GM12878 (cell line): ENCODE measurements around the gene LBR. TPM values are rescaled to one million over a fixed set of nuclear protein-coding genes. Genes with fewer than 3 reads are reported as not detected.

Experiments
- ATAC-seq: fragments of 200-7000 bp; cut with Tn5 transposase; 3 replicates; pipeline ENCODE4 v1.9.1; 2020; ENCODE audit warnings: mild to moderate bottlenecking, moderate library complexity
- BruUV-seq: library from RNA; stranded (reverse); fragments of 400-500 nt; replicated peaks from 2 replicates; lab custom pipeline; 2021; lab: Mats Ljungman, UMichigan
- CTCF ChIA-PET: fragments of 300-600 bp; sonication (Branson Sonifier 250); formaldehyde crosslinking; extraction: SDS; loops from one replicate; lab custom pipeline; 2021; ENCODE audit warnings: inconsistent platforms; lab: Yijun Ruan, JAX
- POLR2A ChIA-PET: fragments of 350-600 bp; formaldehyde crosslinking; extraction: SDS; loops from one replicate; lab custom pipeline; 2021; ENCODE audit warnings: inconsistent platforms; lab: Charles Lee
- RAD21 ChIA-PET: fragments of 300-600 bp; sonication (Branson Sonifier 250); formaldehyde crosslinking; loops from one replicate; lab custom pipeline; 2023; ENCODE audit warnings: antibody characterized with exemption; ENCODE audit not compliant: unreplicated experiment; lab: Charles Lee
- SMC1A ChIA-PET: fragments of 300-600 bp; sonication (Branson Sonifier 250); formaldehyde crosslinking; loops from one replicate; lab custom pipeline; 2023; ENCODE audit not compliant: unreplicated experiment, uncharacterized antibody; lab: Charles Lee
- DNase-seq: peaks from one replicate; pipeline ENCODE4 v3.0.0-alpha.2; 2011; ENCODE audit warnings: low read depth, low spot score
- FAIRE-seq: peaks from 3 replicates; lab custom pipeline; 2011; peaks lifted over from hg19 to GRCh38; lab: Jason Lieb, UNC
- H2AFZ ChIP-seq: 2 replicates; pipeline ENCODE4 v1.6.0; 2011; ENCODE audit warnings: low read depth, low read length, control low read depth; ENCODE audit not compliant: control insufficient read depth
- H3K27ac ChIP-seq: 2 replicates; pipeline ENCODE4 v1.5.1; 2011; ENCODE audit warnings: control low read depth; ENCODE audit not compliant: control insufficient read depth, insufficient read depth
- H3K27me3 ChIP-seq, 2 experiments: replicated peaks in 1 of 2; 2 replicates each; pipeline versions ENCODE4 v1.6.0 to v1.6.1; 2011; ENCODE audit warnings: low read length in 1 of 2; ENCODE audit not compliant: control insufficient read depth in 2 of 2, insufficient read depth in 2 of 2
- H3K36me3 ChIP-seq, 2 experiments: 2 replicates each; pipeline ENCODE4 v1.5.1; 2011; ENCODE audit warnings: low read length in 1 of 2; ENCODE audit not compliant: control insufficient read depth in 2 of 2, insufficient read depth in 2 of 2
- H3K4me1 ChIP-seq: 2 replicates; pipeline ENCODE4 v1.6.1; 2011; ENCODE audit warnings: mild to moderate bottlenecking, low read length, moderate library complexity, mixed read lengths; ENCODE audit not compliant: control insufficient read depth, insufficient read depth
- H3K4me2 ChIP-seq: 2 replicates; pipeline ENCODE4 v1.6.0; 2011; ENCODE audit warnings: control low read depth; ENCODE audit not compliant: control insufficient read depth, insufficient read depth
- H3K4me3 ChIP-seq: fragments of 200-600 bp; sonication (generic); 2 replicates; pipeline ENCODE4 v1.5.1; 2016
- H3K79me2 ChIP-seq: 2 replicates; pipeline ENCODE4 v1.6.0; 2011; ENCODE audit warnings: low read length; ENCODE audit not compliant: control insufficient read depth, insufficient read depth
- H3K9ac ChIP-seq: 2 replicates; pipeline ENCODE4 v1.8.0; 2011; ENCODE audit warnings: low read length, control low read depth, mixed read lengths; ENCODE audit not compliant: control insufficient read depth, insufficient read depth
- H3K9me3 ChIP-seq: replicated peaks from 3 replicates; pipeline ENCODE4 v1.5.1; 2011; ENCODE audit warnings: mild to moderate bottlenecking, low read length; ENCODE audit not compliant: control insufficient read depth, insufficient read depth
- H4K20me1 ChIP-seq: 2 replicates; pipeline ENCODE4 v1.6.0; 2011; ENCODE audit not compliant: control insufficient read depth, insufficient read depth
- BCL11A ChIP-seq: IDR thresholded peaks from 2 replicates; pipeline ENCODE4 v1.6.1; 2011; ENCODE audit warnings: low read depth, low read length
- BHLHE40 ChIP-seq, 2 experiments: fragments of 450-650 bp in 1 of 2; IDR thresholded peaks; 2 replicates each; pipeline ENCODE4 v1.6.1; 2011 to 2017; ENCODE audit warnings: low read depth in 2 of 2, borderline replicate concordance in 1 of 2, improper control_type of control experiment in 1 of 2, low read length in 1 of 2, mild to moderate bottlenecking in 1 of 2
- BRCA1 ChIP-seq: IDR thresholded peaks from 2 replicates; pipeline ENCODE4 v1.6.1; 2011; ENCODE audit warnings: low read depth, low read length, improper control_type of control experiment
- FOXM1 ChIP-seq: IDR thresholded peaks from 2 replicates; pipeline ENCODE4 v1.6.1; 2012; ENCODE audit warnings: low read depth, mild to moderate bottlenecking, inconsistent platforms, low read length, moderate library complexity
- IRF3 ChIP-seq: fragments of 450-650 bp; IDR thresholded peaks from 2 replicates; pipeline ENCODE4 v1.6.1; 2014; ENCODE audit warnings: mild to moderate bottlenecking
- JUNB ChIP-seq: IDR thresholded peaks from 2 replicates; pipeline ENCODE4 v1.6.1; 2016; ENCODE audit warnings: antibody characterized with exemption, mild to moderate bottlenecking
- KLF5 ChIP-seq: fragments of 450-650 bp; IDR thresholded peaks from 2 replicates; pipeline ENCODE4 v1.6.1; 2014; ENCODE audit warnings: mild to moderate bottlenecking; ENCODE audit not compliant: partially characterized antibody
- MYB ChIP-seq: fragments of 150-350 bp; IDR thresholded peaks from 2 replicates; pipeline ENCODE4 v1.6.1; 2014; ENCODE audit warnings: mild to moderate bottlenecking, low read depth, low read length, borderline replicate concordance
- RELA ChIP-seq: fragments of 450-650 bp; IDR thresholded peaks from 2 replicates; pipeline ENCODE4 v1.8.0; 2014; ENCODE audit warnings: borderline replicate concordance; ENCODE audit not compliant: partially characterized antibody
- RUNX3 ChIP-seq: IDR thresholded peaks from 2 replicates; pipeline ENCODE4 v1.6.1; 2012; ENCODE audit warnings: low read length, inconsistent platforms
- TCF3 ChIP-seq: IDR thresholded peaks from 2 replicates; pipeline ENCODE4 v1.6.1; 2012; ENCODE audit warnings: low read depth, mild to moderate bottlenecking, low read length, borderline replicate concordance; ENCODE audit not compliant: insufficient read depth
- ZBTB40 ChIP-seq: fragments of 450-650 bp; IDR thresholded peaks from 2 replicates; pipeline ENCODE4 v1.6.1; 2016; ENCODE audit warnings: mild to moderate bottlenecking, moderate library complexity, borderline replicate concordance
- ZSCAN29 ChIP-seq: fragments of 450-650 bp; IDR thresholded peaks from 2 replicates; pipeline ENCODE4 v1.6.1; 2017; ENCODE audit warnings: mild to moderate bottlenecking, moderate library complexity
- WGBS: methylation state at CpG from one replicate; pipeline ENCODE4 v1.1.6; 2016; ENCODE audit warnings: low lambda C conversion rate; ENCODE audit not compliant: insufficient replicate concordance, insufficient coverage; ENCODE audit errors: missing lambda C conversion rate; 5-methylcytosine and 5-hydroxymethylcytosine counted together
- in situ Hi-C: fragments of 300-500 bp; cut with MboI; formaldehyde crosslinking; loops from 9 replicates; pipeline ENCODE4 v1.14.3; 2018; ENCODE audit warnings: mixed read lengths
- intact Hi-C: fragments of 100-400 bp; cut with micrococcal nuclease; formaldehyde crosslinking; loops from one replicate; pipeline ENCODE4 v1.14.2; 2022; ENCODE audit not compliant: unreplicated experiment
- polyA plus RNA-seq, 11 experiments: library from polyadenylated mRNA; depleted of rRNA in 4 of 11; unstranded in 6 of 11; stranded (reverse) in 5 of 11; fragments of >200 nt; fragmentation: Nextera tagmentation in 4 of 11; fragmentation: Illumina TruSeq in 1 of 11; extraction: Ambion mirVana in 4 of 11; extraction: Trizol in 1 of 11; gene quantifications; 1 replicate in 1 of 11; 2 replicates in 10 of 11; pipeline versions ENCODE4 v1.2.1 to v1.2.3, GENCODE V29; 2011 to 2016; ENCODE audit warnings: inconsistent platforms in 2 of 11, missing spikeins in 2 of 11, low read depth in 1 of 11
- total RNA-seq, 4 experiments: library from RNA; depleted of rRNA in 3 of 4; stranded (reverse); fragments of >200 nt in 3 of 4; fragmentation: Illumina TruSeq in 1 of 4; extraction: Trizol in 1 of 4; gene quantifications; 2 replicates each; pipeline versions ENCODE4 v1.2.1 to v1.2.3, GENCODE V29; 2013 to 2021
- TF ChIP-seq, protein P1 (sequence below): fragments of 450-650 bp; conservative IDR thresholded peaks from 2 replicates; pipeline ENCODE4 v1.6.1; 2017; ENCODE audit warnings: mild to moderate bottlenecking, moderate library complexity

LBR gene
- total and polyA plus RNA-seq, 10 of the 15 experiments (the other 5 are each of a cell fraction or from before 2014, with no cell fraction given), result 81.8 to 178 (median 114) TPM

- H3K4me3 ChIP-seq, result no peak overlapping the region
- CTCF ChIA-PET, result no interaction called here
- ATAC-seq (no peak), DNase-seq (no peak), FAIRE-seq (no peak)
- no peaks in the 10 kb centered on the region for H3K9me3 ChIP-seq
- intact Hi-C loops, result no loop called here
- H3K4me1 ChIP-seq, result no peaks in the 10 kb centered on the region
- H3K4me2 ChIP-seq, result no peak overlapping the region
- WGBS, result 99% methylated on average over 10 of the region's 10 CpGs
- POLR2A ChIA-PET, result no interaction called here
- H3K27ac ChIP-seq, result no peak overlapping the region
- SMC1A ChIA-PET, result no interaction called here
- in situ Hi-C loops, result no loop called here
- BruUV-seq, result no TSS peak
- peaks cover 12 to 36% of the 10 kb centered on the region in 2 experiments for H3K36me3 ChIP-seq
- H3K9ac ChIP-seq, result no peak overlapping the region
- no peaks in the 10 kb centered on the region for H4K20me1 ChIP-seq
- RAD21 ChIA-PET, result no interaction called here
- H2AFZ ChIP-seq, result no peak overlapping the region
- TF ChIP-seq MYB (no peak), BRCA1 (no peak), KLF5 (no peak), RELA (no peak), IRF3 (no peak), RUNX3 (no peak), TCF3 (no peak), FOXM1 (no peak), ZSCAN29 (no peak), BCL11A (no peak), BHLHE40 (IDR thresholded peaks at IDR 0.05; ENCODE audit: borderline replicate concordance in 1 of 2, low read depth in 2 of 2, low read length in 1 of 2) (no peak), ZBTB40 (no peak), JUNB (no peak)
- TF ChIP-seq, protein P1, sequence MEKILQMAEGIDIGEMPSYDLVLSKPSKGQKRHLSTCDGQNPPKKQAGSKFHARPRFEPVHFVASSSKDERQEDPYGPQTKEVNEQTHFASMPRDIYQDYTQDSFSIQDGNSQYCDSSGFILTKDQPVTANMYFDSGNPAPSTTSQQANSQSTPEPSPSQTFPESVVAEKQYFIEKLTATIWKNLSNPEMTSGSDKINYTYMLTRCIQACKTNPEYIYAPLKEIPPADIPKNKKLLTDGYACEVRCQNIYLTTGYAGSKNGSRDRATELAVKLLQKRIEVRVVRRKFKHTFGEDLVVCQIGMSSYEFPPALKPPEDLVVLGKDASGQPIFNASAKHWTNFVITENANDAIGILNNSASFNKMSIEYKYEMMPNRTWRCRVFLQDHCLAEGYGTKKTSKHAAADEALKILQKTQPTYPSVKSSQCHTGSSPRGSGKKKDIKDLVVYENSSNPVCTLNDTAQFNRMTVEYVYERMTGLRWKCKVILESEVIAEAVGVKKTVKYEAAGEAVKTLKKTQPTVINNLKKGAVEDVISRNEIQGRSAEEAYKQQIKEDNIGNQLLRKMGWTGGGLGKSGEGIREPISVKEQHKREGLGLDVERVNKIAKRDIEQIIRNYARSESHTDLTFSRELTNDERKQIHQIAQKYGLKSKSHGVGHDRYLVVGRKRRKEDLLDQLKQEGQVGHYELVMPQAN, result no peak
- no peaks in the 10 kb centered on the region for H3K27me3 ChIP-seq
- no peaks in the 10 kb centered on the region; the same call in 1 of the 2 replicates for H3K79me2 ChIP-seq
These were observed 15.5 kb downstream of the LBR start for GRCh38 chr1:225412321-225412720.
